Posterior cingulate gyrus (tissue), 11 donors: ENCODE data around the gene LPCAT1.
A peak's percentile ranks its signal among the peaks of the same experiment; 100 is the strongest.

ENCODE experiments used
- DNase-seq, 10 donors: peaks; one replicate each; pipeline versions ENCODE4 v3.0.0 to v3.0.0-alpha.2; 2020 to 2021; ENCODE audit warnings: mixed read lengths in 3 of 10
- intact Hi-C: fragments of 100-400 bp; cut with DNase I; formaldehyde crosslinking; loops from one replicate; pipeline ENCODE4 v1.15.1; 2023

LPCAT1 gene

GRCh38 chr5:1419476-1420210 is 104.1 kb downstream of the LPCAT1 start:
- DNase-seq: peak in 4 of 10 donors; percentile 6 to 69 (median 49)

GRCh38 chr5:1418921-1419280 is 104.9 kb downstream of the LPCAT1 start:
- intact Hi-C loops: no loop called here

More at GRCh38 chr5:1419476-1420210, 104.1 kb downstream of the LPCAT1 start:
- intact Hi-C loops: no loop called here

GRCh38 chr5:1418238-1418920 is 105.4 kb downstream of the LPCAT1 start:
- intact Hi-C loops: no loop called here
- DNase-seq: no peak

More at GRCh38 chr5:1418921-1419280, 104.9 kb downstream of the LPCAT1 start:
- DNase-seq: peak in 1 of 10 donors; percentile 0

- DNase-seq: peak in 5 of 10 donors; percentile 5 to 80 (median 53)
- intact Hi-C loops: no loop called here
Measured at GRCh38 chr5:1417586-1418225, 106.1 kb downstream of the LPCAT1 start.

GRCh38 chr5:1416856-1417469 is 106.8 kb downstream of the LPCAT1 start:
- peak in 2 of 10 donors; percentile 44 to 54 for DNase-seq
- intact Hi-C loops: no loop called here

GRCh38 chr5:1415626-1416360 is 108.0 kb downstream of the LPCAT1 start:
- DNase-seq: peak in 4 of 10 donors; percentile 24 to 82 (median 55)
- intact Hi-C loops: no loop called here

GRCh38 chr5:1415059-1415425 is 108.7 kb downstream of the LPCAT1 start:
- DNase-seq: peak in 3 of 10 donors; percentile 39 to 67 (median 57)
- intact Hi-C loops: no loop called here

GRCh38 chr5:1414311-1415058 is 109.3 kb downstream of the LPCAT1 start:
- DNase-seq: peak in 3 of 10 donors; percentile 52 to 69 (median 59)
- intact Hi-C loops: no loop called here

GRCh38 chr5:1413611-1414241 is 110.0 kb downstream of the LPCAT1 start:
- intact Hi-C loops: no loop called here
- peak in 4 of 10 donors; percentile 22 to 81 (median 70) for DNase-seq

GRCh38 chr5:1413211-1413610 is 110.5 kb downstream of the LPCAT1 start:
- intact Hi-C loops: no loop called here
- DNase-seq: peak in 2 of 10 donors; percentile 44 to 55

- intact Hi-C loops: no loop called here
- peak in 4 of 10 donors; percentile 4 to 79 (median 62) for DNase-seq
Measured at GRCh38 chr5:1412621-1413020, 111.1 kb downstream of the LPCAT1 start.

- intact Hi-C loops: no loop called here
- peak in 5 of 10 donors; percentile 1 to 80 (median 40) for DNase-seq
Measured at GRCh38 chr5:1412163-1412562, 111.6 kb downstream of the LPCAT1 start.
